Neural cell (in vitro differentiated cells): ENCODE data around the gene KMT2B.

Experiments used
- CTCF ChIP-seq: fragments of 450-650 bp; IDR thresholded peaks from 2 replicates; pipeline ENCODE4 v1.5.1; 2014; ENCODE audit warnings: antibody characterized with exemption, mild to moderate bottlenecking, moderate library complexity; ENCODE audit not compliant: poor library complexity, severe bottlenecking
- EZH2 ChIP-seq: fragments of 200-600, 300-800 bp; shearing (Covaris generic), sonication (generic); IDR thresholded peaks from 2 replicates; pipeline ENCODE4 v1.6.1; 2014; ENCODE audit warnings: antibody characterized with exemption, low read length, borderline replicate concordance, mild to moderate bottlenecking; ENCODE audit not compliant: insufficient read depth, poor library complexity, severe bottlenecking
- POLR2AphosphoS5 ChIP-seq: IDR thresholded peaks from 2 replicates; pipeline ENCODE4 v1.6.1; 2012
- REST ChIP-seq: IDR thresholded peaks from 2 replicates; pipeline ENCODE4 v1.6.1; 2012; ENCODE audit warnings: borderline replicate concordance
- TAF1 ChIP-seq: IDR thresholded peaks from 2 replicates; pipeline ENCODE4 v1.6.1; 2012; ENCODE audit warnings: low read depth

GRCh38 chr19:35731353-35731752, 13.6 kb downstream of the KMT2B start:
- TF ChIP-seq CTCF: no peak
- TF ChIP-seq POLR2AphosphoS5: no peak
- no peak for TF ChIP-seq REST
- TF ChIP-seq EZH2: no peak
- TF ChIP-seq TAF1: no peak
